Measurements from ENCODE around the gene NDUFA3.

- TF ChIP-seq EZH2 (IDR thresholded peaks at IDR 0.05) (no peak), POLR2AphosphoS5 (IDR thresholded peaks at IDR 0.05; ENCODE audit: borderline replicate concordance, low read depth, low read length) (no peak), FOXP2 (optimal IDR thresholded peaks at IDR 0.05; ENCODE audit: control extremely low read depth, extremely low read length, insufficient read depth) (no peak)
These were observed 31.4 kb downstream of the NDUFA3 start for GRCh38 chr19:54133957-54134590.
